HG03066 (cell line): Measurements from ENCODE around the gene STX7.

ENCODE experiments used
- ATAC-seq: cut with Tn5 transposase; IDR thresholded peaks from one replicate; pipeline ENCODE4 v1.9.1; 2021; ENCODE audit warnings: low read depth; ENCODE audit not compliant: unreplicated experiment

STX7 gene

GRCh38 chr6:132479131-132479530 is 33.8 kb downstream of the STX7 start:
- ATAC-seq: no peak

- no peak for ATAC-seq
Measured at GRCh38 chr6:132478674-132479073, 34.2 kb downstream of the STX7 start.

DNA sequence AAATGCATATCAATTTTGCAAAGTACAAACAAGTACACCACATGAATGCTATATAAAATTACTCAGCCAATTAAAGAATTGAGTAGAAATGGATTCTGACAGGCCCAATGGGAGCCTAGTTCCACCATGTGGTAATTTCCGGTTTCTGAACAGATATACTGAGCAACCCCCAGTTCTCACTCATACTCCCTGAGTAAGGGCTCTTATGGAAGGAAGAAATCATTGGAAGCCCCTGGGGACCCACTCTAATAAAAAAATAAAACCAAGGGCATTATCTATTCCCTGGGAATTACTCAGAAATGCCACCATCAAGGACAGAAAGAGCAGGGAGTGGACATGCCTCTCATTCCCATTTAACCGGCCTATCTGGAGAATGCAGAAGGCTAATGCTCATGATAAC is 34.6 kb downstream of the STX7 start:
- ATAC-seq: no peak

GRCh38 chr6:132476688-132477087 is 36.2 kb downstream of the STX7 start:
- ATAC-seq: no peak

- ATAC-seq: no peak
Measured at GRCh38 chr6:132475925-132476324, 37.0 kb downstream of the STX7 start.

DNA sequence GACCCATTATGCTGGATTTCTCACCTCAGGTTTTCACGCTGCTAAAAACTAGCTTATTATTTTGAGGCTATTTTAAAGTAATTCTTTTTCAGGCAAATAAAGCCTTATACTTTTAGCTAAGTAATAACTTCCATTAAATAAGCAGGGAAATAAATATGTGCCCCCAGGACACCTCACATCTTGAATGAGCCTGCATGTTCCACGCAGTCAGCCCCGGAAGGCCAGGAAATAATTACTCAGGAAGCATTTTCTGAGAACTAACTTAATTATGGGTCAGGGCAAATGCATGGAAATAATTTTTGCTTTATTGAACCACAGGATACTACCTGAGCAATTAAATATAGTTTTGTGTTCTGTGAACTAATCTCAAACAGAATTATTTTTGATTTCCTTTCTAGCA is 41.1 kb downstream of the STX7 start:
- no peak for ATAC-seq

DNA sequence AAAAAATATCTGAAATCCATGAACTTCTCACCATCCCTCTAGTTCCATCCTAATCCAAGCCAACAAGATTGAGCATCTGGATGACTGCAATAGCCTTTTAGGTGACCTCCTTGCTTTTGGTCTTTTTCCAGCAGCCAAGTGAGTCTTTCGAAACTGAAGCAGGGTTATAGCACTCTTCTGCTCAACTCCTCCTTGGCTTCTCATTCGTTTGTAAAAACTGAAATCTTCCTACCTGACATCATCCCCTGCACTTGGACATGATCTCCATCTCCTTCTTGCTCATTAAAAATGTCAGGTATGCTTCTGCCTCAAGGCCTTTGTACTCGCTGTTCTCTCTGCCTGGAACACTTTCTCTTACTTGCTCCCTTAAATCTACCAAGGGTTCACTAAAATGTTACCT is 46.0 kb downstream of the STX7 start:
- ATAC-seq: no peak

DNA sequence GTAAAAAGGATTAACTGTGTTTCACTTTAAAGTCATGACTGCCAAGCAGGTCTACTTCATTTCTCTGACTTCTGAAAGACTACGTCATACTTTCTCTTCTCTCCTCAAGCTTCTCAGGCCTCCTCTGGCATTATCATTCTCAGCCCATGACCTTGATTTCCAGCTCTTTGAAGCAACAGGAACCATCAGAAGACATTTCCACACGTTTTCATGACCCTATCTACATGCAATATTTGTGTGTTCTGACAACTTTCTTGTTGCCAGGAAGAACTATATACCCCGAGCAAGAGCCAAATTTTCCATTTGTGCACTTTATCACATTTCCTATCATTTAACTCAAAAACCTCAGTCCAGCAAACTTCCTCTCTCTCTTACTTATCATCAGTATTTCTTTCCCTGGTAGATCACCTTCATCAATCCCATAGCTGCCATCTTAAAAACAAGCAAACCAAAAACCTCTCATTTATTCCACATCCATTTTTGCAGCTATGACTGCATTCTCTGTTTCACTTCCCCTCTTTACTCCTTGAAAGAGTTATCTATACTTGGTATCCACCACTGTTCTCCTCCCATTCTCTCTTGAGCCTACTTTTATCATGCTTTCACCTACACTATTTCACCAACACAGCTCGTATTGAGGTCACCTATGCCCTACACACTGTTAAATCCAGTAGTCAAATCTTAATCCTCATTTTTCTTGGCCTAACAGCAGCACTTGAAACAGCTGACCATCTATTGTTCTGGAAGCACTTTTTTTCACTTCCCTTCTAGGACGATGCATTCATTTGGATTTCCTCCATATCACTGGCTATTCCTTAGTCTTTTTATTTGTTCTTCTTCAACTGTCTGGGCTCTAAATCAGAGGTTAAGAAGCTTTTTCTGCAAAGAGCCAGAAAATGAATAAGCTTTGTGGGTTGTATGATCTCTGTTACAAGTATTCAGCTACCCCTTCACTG is 47.1 kb downstream of the STX7 start:
- peak; percentile 84 for ATAC-seq

DNA sequence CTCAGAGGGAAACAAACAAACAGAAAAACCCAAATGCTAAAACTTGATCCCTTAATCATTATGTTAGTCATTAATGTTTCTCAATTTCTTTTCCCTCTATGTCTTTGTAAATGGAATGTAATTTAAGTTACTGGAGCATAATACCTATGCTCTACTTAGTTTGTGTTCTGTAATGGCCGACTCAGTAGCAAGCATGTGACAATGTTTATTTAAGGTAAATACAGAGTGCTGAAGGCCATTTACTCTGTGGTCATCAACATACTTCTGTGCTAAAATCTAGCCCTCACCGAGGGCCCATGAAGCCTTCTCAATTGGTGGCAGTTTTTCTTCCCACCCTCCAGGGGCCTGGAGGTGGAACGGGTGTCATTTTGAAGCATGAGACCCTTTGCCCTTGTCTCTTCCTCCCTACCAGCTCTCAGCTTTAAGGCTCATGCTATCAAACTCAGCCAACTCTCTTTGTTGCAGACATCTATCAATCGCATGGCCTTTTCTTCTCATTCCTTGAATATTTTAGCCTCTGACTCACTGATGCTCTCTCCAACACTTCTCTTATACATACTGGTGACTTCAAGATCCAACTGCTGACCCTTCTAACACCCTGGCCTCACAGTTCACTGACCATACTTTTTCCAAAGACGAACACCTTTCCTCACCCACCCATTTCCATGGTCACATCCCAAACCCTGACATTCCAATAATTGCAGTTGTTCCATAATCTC is 48.2 kb downstream of the STX7 start:
- no peak for ATAC-seq

DNA sequence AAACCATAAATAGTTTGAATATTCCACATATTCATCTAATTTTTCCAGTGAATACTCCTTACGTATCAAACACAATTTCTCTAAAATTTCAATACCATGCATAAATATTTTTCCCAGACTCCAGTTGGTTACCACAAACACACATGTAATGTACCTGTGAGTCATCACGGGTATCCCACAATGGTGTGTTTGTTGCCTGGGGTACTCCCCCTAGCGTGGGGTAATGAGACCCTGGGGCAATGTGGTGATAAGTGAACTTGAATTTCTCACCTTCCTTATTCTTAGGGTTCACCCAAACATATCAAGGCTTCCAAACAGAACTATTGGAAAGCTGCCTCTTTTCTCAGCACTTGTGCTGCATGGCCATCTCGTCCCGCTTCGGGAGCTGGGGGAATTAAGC is 51.0 kb downstream of the STX7 start:
- ATAC-seq: no peak

- no peak for ATAC-seq
Measured at GRCh38 chr6:132459605-132459952, 53.3 kb downstream of the STX7 start.

- no peak for ATAC-seq
Measured at GRCh38 chr6:132458887-132459604, 53.9 kb downstream of the STX7 start.

- ATAC-seq: peak; percentile 95
Measured at GRCh38 chr6:132456700-132457143, 56.2 kb downstream of the STX7 start.

GRCh38 chr6:132446855-132447241 is 66.1 kb downstream of the STX7 start:
- ATAC-seq: no peak

DNA sequence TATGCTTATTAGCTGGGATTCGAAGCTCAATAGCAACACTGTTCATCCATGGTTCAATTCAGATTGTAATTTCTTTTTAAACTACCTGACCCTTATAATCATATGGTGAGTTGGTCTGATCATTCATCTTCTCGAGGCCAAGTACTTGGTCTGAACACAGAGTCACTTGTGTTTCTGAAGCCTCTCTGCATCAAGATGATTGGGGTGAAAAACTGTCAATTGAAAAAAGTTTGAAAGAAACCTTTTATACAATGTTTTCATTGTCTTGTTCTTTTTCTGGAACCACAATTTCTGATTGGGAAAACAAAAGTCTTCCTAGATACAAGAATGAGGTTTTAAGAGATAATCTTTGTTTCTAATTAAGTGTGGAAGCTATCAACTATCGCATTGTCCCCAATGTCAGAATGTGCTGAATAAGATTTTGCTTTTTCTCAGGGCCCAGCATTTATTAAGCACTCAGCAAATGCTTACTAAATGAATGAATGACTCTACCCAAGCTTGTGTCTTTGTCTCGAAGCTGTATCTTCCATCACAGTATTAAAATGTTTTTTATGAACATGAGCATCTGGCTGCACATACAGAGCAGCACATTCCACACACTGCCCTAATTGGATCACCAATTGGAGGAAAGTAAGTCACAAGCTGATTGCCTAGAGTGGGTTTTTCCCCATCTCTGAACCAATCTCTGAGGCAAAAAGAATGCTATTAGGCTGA is 66.6 kb downstream of the STX7 start:
- ATAC-seq: no peak

GRCh38 chr6:132445201-132445951 is 67.5 kb downstream of the STX7 start:
- ATAC-seq: no peak

DNA sequence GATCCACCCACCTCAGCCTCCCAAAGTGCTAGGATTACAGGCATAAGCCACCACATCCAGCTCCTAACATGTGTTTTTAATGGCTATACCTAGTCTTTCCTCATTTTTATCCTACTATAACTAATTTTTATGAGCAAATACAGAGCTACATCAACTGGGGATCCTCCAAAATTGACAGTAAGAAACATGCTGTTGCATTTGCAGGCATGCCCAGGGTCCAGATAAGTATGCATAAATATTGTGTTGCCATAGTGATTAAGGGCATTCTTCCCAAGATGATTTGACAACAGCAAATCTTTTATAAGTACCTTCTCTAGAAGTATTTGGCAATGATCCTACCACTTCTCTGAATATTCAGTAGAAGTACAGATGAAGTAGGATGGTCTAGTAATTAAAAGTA is 69.7 kb downstream of the STX7 start:
- no peak for ATAC-seq

DNA sequence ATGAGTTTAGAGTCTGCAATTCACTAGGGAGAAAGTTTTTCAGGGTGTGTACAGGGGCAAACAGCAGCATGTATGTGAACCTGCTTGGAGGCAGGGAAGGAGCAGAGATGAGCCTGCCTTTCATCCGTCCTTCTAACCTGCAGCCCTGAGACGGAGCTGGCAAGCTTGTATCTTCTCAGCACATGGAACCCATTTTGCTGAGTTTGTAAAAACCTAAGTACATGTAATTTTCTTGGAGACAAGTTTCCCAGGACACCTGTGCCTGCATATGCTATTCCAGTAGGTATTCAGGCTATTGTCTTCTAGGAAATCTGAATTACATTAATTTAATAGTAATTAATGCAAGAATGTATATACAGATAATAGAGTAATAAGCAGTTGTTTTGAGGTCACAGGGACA is 82.8 kb downstream of the STX7 start:
- no peak for ATAC-seq

GRCh38 chr6:132425176-132425575 is 87.7 kb downstream of the STX7 start:
- no peak for ATAC-seq

DNA sequence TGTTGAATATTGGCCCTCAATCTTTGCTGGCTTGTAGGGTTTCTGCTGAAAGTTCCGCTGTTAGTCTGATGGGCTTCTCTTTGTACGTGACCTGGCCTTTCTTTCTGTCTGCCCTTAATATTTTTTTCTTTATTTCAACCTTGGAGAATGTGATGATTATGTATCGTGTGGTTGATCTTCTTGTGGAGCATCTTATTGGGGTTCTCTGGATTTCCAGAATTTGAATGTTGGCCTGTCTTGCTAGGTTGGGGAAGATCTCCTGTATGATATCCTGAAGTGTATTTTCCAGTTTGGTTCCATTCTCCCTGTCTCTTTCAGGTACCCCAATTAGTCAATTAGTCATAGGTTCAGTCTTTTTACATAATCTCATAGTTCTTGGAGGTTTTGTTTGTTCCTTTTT is 89.1 kb downstream of the STX7 start:
- no peak for ATAC-seq
